ENCODE data around the gene ARAP2. TPM values are rescaled to one million over a fixed set of nuclear protein-coding genes. Genes with fewer than 3 reads are reported as not detected.

The ARAP2 gene
- total and polyA plus RNA-seq, 9 of the 15 experiments (the other 6 are each of a cell fraction or from before 2014, with no cell fraction given), result 0.03 to 0.35 (median 0.11) TPM; not detected in 4

DNA sequence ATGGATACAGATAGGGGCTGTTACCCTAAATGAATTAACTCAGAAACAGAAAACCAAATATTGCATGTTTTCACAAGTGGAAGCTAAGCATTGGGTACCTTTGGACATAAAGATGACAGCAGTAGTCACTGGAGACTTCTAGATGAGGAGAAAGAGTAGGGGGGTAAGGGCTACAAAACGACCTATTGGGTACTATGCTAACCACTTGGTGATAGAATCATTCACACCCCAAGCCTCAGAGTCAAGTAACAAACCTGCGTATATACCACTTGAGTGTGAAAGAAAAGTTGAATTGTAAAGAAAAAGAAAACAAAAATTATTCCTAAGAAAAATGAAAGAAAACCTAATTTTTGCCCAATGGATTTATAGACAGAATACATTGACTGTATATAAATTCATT lies 7.7 kb upstream of the ARAP2 start:
- no peak overlapping the region for H3K27ac ChIP-seq (ENCODE audit: extremely low read depth, low read depth, low read length)
- intact Hi-C loops (cut with micrococcal nuclease), result no loop called here

More for the DNA sequence above, 7.7 kb upstream of the ARAP2 start:
- DNase-seq (ENCODE audit: extremely low read depth in 1 of 4, low spot score in 3 of 4) (no peak), ATAC-seq (no peak), FAIRE-seq (no peak)
- Histone ChIP-seq H4K20me1 (replicated peaks; ENCODE audit: control insufficient read depth, insufficient read depth, low read length) (no peaks in the 10 kb centered on the region), H3K9me1 (ENCODE audit: control insufficient read depth, insufficient read depth, low read length) (no peaks in the 10 kb centered on the region), H3K4me2 (ENCODE audit: insufficient read depth, low read length) (no peak overlapping the region), H3K79me2 (ENCODE audit: control insufficient read depth, insufficient read depth, low read length) (no peaks in the 10 kb centered on the region), H2AFZ (ENCODE audit: low read depth, low read length) (no peak overlapping the region), H3K4me3 (no peak overlapping the region), H3K9ac (ENCODE audit: insufficient read depth in 1 of 2, low read depth in 2 of 2, low read length in 2 of 2) (no peak overlapping the region), H3K9me3 (replicated peaks; ENCODE audit: control insufficient read depth, insufficient read depth, low read depth, low read length) (no peaks in the 10 kb centered on the region), H3K4me1 (replicated peaks in 1 of 2; ENCODE audit: control insufficient read depth in 2 of 2, insufficient read depth in 2 of 2, low read length in 2 of 2) (no peaks in the 10 kb centered on the region), H3K36me3 (ENCODE audit: control insufficient read depth, insufficient read depth, low read length) (no peaks in the 10 kb centered on the region), H3K27me3 (ENCODE audit: control insufficient read depth in 2 of 2, insufficient read depth in 2 of 2, low read length in 2 of 2) (no peaks in the 10 kb centered on the region)
- no TSS peak for BruUV-seq (replicated peaks)
- TF ChIP-seq MAZ (CRISPR knock-in tag; conservative IDR thresholded peaks at IDR 0.05 in 1 of 2, IDR thresholded peaks at IDR 0.05 in 1 of 2), result no peak
- no peak for TF ChIP-seq DDX20 (tag; IDR thresholded peaks at IDR 0.05; ENCODE audit: low read depth)
- TF ChIP-seq, protein P1, sequence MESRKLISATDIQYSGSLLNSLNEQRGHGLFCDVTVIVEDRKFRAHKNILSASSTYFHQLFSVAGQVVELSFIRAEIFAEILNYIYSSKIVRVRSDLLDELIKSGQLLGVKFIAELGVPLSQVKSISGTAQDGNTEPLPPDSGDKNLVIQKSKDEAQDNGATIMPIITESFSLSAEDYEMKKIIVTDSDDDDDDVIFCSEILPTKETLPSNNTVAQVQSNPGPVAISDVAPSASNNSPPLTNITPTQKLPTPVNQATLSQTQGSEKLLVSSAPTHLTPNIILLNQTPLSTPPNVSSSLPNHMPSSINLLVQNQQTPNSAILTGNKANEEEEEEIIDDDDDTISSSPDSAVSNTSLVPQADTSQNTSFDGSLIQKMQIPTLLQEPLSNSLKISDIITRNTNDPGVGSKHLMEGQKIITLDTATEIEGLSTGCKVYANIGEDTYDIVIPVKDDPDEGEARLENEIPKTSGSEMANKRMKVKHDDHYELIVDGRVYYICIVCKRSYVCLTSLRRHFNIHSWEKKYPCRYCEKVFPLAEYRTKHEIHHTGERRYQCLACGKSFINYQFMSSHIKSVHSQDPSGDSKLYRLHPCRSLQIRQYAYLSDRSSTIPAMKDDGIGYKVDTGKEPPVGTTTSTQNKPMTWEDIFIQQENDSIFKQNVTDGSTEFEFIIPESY (CRISPR knock-in tag; IDR thresholded peaks at IDR 0.05), result no peak
- TF ChIP-seq CHCHD3 (CRISPR knock-in tag; IDR thresholded peaks at IDR 0.05), result no peak
- TF ChIP-seq SMAD3 (CRISPR knock-in tag; conservative IDR thresholded peaks at IDR 0.05), result no peak
- no peak for TF ChIP-seq SLC30A9 (CRISPR knock-in tag; IDR thresholded peaks at IDR 0.05)
- TF ChIP-seq ZNF57 (CRISPR knock-in tag; IDR thresholded peaks at IDR 0.05), result no peak
- TF ChIP-seq, protein P2, sequence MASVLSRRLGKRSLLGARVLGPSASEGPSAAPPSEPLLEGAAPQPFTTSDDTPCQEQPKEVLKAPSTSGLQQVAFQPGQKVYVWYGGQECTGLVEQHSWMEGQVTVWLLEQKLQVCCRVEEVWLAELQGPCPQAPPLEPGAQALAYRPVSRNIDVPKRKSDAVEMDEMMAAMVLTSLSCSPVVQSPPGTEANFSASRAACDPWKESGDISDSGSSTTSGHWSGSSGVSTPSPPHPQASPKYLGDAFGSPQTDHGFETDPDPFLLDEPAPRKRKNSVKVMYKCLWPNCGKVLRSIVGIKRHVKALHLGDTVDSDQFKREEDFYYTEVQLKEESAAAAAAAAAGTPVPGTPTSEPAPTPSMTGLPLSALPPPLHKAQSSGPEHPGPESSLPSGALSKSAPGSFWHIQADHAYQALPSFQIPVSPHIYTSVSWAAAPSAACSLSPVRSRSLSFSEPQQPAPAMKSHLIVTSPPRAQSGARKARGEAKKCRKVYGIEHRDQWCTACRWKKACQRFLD (CRISPR knock-in tag; IDR thresholded peaks at IDR 0.05), result no peak
- TF ChIP-seq ZNF175 (CRISPR knock-in tag; IDR thresholded peaks at IDR 0.05; ENCODE audit: low read depth), result no peak
- TF ChIP-seq, protein P3, sequence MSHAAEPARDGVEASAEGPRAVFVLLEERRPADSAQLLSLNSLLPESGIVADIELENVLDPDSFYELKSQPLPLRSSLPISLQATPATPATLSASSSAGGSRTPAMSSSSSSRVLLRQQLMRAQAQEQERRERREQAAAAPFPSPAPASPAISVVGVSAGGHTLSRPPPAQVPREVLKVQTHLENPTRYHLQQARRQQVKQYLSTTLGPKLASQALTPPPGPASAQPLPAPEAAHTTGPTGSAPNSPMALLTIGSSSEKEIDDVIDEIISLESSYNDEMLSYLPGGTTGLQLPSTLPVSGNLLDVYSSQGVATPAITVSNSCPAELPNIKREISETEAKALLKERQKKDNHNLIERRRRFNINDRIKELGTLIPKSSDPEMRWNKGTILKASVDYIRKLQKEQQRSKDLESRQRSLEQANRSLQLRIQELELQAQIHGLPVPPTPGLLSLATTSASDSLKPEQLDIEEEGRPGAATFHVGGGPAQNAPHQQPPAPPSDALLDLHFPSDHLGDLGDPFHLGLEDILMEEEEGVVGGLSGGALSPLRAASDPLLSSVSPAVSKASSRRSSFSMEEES (CRISPR knock-in tag; IDR thresholded peaks at IDR 0.05), result no peak
- no peak for TF ChIP-seq MYBL2 (IDR thresholded peaks at IDR 0.05; ENCODE audit: low read depth)
- no peak for TF ChIP-seq MYBL2 (CRISPR knock-in tag; IDR thresholded peaks at IDR 0.05; ENCODE audit: borderline replicate concordance)
- no peak for TF ChIP-seq HNRNPLL (IDR thresholded peaks at IDR 0.05; ENCODE audit: low read depth, low read length, poor library complexity, severe bottlenecking)
- no peak for TF ChIP-seq ZNF778 (CRISPR knock-in tag; IDR thresholded peaks at IDR 0.05)
- TF ChIP-seq SOX6 (IDR thresholded peaks at IDR 0.05), result no peak
- in situ Hi-C loops (cut with MboI), result no loop called here
- WGBS (ENCODE audit: insufficient coverage, low coverage, missing lambda C conversion rate), result 0% methylated on average over 2 of the region's 2 CpGs
- ChIA-PET POLR2A (no interaction called here), CTCF (ENCODE audit: low intra/inter-chr PET ratio) (no interaction called here)
